ENCODE measurements around the gene FARS2. TPM values are rescaled to one million over a fixed set of nuclear protein-coding genes. Genes with fewer than 3 reads are reported as not detected.

Gene FARS2
- total and polyA plus RNA-seq, 4 donors: 16.6 to 29.0 (median 21.1) TPM

DNA sequence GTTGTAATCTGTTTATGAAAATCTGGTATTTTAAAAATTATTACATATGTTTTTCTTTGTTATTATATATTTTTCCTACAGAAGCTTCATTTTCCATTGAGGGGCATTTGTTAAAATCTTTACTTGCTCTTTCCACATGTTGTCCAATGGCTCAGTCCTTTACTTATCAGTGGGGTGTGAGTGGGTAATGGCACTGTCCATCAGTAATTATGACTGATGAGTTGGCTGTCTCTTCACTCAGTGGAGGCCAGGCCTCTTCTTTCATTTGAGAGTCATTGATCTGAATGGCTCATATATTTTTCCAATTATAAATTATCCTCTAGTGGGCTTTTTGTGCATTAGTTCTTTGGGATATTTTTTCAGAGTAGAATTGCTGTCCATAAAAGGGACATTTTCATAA is 45.7 kb downstream of the FARS2 start:
- Histone ChIP-seq H3K4me3 (ENCODE audit: low read depth, low read length) (no peak overlapping the region), H3K27me3 (ENCODE audit: control insufficient read depth, insufficient read depth, low read length) (no peaks in the 10 kb centered on the region), H3K4me1 (ENCODE audit: control insufficient read depth, insufficient read depth, low read length) (peaks cover 8% of the 10 kb centered on the region), H3K9me3 (ENCODE audit: control insufficient read depth, insufficient read depth, low read length) (no peaks in the 10 kb centered on the region), H3K27ac (ENCODE audit: low read depth, low read length) (no peak overlapping the region), H3K36me3 (ENCODE audit: control insufficient read depth, insufficient read depth, low read length) (no peaks in the 10 kb centered on the region)
- no peak for DNase-seq (ENCODE audit: low read depth in 4 of 6, low spot score in 6 of 6)

DNA sequence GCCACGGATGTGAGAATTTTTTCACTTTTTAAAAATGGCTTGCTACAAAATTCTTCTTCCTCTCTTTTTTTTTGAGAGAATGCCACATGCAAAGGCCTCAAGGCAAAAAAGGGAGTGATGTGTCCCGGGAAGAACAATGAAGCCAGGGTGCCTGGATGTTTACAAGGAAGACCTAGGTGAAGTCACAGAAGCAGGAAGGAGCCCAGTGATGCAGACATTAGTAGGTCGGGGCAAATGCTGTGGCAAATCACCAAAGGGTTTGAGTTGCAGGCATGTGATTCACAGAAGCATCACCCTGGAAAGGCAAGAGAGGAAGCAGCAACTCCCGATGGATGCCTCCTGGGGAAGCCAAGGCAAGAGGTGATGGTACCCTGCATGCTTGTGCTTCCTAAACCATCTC is 46.8 kb downstream of the FARS2 start:
- no peak for DNase-seq (ENCODE audit: low read depth in 4 of 6, low spot score in 6 of 6)
- 63% methylated on average over 2 of the region's 4 CpGs for WGBS (ENCODE audit: insufficient coverage)
- H3K27ac ChIP-seq (ENCODE audit: low read depth, low read length): no peak overlapping the region
- no peaks in the 10 kb centered on the region for H3K36me3 ChIP-seq (ENCODE audit: control insufficient read depth, insufficient read depth, low read length)
- H3K4me1 ChIP-seq (ENCODE audit: control insufficient read depth, insufficient read depth, low read length): peaks cover 8% of the 10 kb centered on the region
- no peaks in the 10 kb centered on the region for H3K9me3 ChIP-seq (ENCODE audit: control insufficient read depth, insufficient read depth, low read length)
- H3K4me3 ChIP-seq (ENCODE audit: low read depth, low read length): no peak overlapping the region
- H3K27me3 ChIP-seq (ENCODE audit: control insufficient read depth, insufficient read depth, low read length): no peaks in the 10 kb centered on the region

DNA sequence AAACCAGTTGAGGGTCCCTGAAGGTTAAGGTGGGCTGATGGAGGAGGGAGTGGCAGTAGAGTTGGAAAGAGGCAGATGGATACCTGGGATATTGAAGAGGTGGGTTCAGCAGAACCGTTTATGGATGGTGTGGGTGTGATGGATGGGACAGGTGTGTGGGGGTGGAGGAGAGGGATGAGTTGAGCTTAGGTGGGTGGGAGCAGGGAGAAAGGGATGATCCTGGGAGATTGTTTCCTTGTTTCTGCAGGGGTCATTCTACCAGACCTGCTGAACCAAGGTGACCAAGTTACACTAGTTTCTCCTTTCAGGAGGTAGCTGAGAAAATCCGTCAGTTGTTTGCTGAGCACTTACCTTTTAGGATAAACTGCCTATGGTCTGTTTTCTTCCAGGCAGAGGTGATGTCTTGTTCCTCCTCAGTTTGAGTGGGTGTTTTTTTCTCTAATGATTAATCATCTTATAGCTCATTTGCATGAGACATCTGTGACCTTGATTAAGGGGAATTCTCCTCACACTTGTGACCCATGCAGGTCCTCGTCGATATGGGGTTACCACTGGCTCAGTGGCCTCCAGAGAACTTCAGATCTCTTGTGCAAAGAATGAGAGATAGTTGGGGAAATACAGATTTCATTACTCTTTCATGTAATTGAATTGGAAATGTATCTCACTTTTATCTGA is 53.0 kb downstream of the FARS2 start:
- Histone ChIP-seq H3K4me1 (ENCODE audit: control insufficient read depth, insufficient read depth, low read length) (no peaks in the 10 kb centered on the region), H3K9me3 (ENCODE audit: control insufficient read depth, insufficient read depth, low read length) (no peaks in the 10 kb centered on the region), H3K36me3 (ENCODE audit: control insufficient read depth, insufficient read depth, low read length) (no peaks in the 10 kb centered on the region), H3K27me3 (ENCODE audit: control insufficient read depth, insufficient read depth, low read length) (no peaks in the 10 kb centered on the region), H3K27ac (ENCODE audit: low read depth, low read length) (no peak overlapping the region), H3K4me3 (ENCODE audit: low read depth, low read length) (no peak overlapping the region)
- 75% methylated on average over 1 of the region's 4 CpGs for WGBS (ENCODE audit: insufficient coverage)
- no peak for DNase-seq (ENCODE audit: low read depth in 4 of 6, low spot score in 6 of 6)

DNA sequence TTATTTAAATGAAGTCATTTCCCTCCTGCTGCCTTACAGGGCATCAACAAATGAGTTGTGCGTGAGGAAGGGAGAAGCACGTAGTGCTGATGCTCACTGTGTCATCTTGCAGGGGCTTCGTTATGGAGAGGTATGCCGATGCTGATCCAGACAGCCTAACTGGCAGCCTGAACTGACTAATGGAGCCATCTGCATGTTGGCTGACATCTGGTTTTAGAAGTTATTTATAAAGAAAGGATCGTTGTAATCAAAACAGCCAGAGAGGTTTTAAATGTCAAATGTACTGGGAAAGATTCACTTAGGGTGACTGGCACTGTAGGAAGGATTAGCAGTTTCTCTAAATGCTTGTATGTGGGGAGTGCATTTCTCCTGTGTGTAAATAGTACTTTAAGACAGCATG is 54.6 kb downstream of the FARS2 start:
- no peaks in the 10 kb centered on the region for H3K9me3 ChIP-seq (ENCODE audit: control insufficient read depth, insufficient read depth, low read length)
- H3K4me1 ChIP-seq (ENCODE audit: control insufficient read depth, insufficient read depth, low read length): no peaks in the 10 kb centered on the region
- no peaks in the 10 kb centered on the region for H3K36me3 ChIP-seq (ENCODE audit: control insufficient read depth, insufficient read depth, low read length)
- H3K4me3 ChIP-seq (ENCODE audit: low read depth, low read length): no peak overlapping the region
- WGBS (ENCODE audit: insufficient coverage): 9% methylated on average over 4 of the region's 5 CpGs
- no peaks in the 10 kb centered on the region for H3K27me3 ChIP-seq (ENCODE audit: control insufficient read depth, insufficient read depth, low read length)
- no peak overlapping the region for H3K27ac ChIP-seq (ENCODE audit: low read depth, low read length)
- peak in 2 of 6 donors; percentile 43 to 85 for DNase-seq (ENCODE audit: low read depth in 4 of 6, low spot score in 6 of 6)

DNA sequence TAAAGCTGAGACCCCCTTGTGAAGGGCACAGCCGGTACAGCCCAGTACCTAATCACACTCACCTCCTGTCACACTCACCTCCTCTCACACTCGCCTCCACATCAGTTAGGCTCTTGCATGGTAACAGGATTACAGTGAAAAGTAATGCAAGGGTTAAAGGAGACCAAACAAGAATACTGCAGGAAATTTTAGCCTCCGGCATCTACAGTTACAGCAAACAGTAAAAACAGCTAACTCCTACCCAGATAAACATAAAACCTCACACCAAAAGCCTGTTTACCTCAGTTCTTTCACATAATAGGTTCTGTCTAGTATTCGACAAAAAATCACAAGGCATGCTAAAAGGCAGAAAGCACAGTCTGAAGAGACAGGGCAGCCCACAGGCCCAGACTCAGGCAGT is 55.6 kb downstream of the FARS2 start:
- no peak overlapping the region for H3K27ac ChIP-seq (ENCODE audit: low read depth, low read length)
- WGBS (ENCODE audit: insufficient coverage): 20% methylated on average over 1 of the region's 4 CpGs

DNA sequence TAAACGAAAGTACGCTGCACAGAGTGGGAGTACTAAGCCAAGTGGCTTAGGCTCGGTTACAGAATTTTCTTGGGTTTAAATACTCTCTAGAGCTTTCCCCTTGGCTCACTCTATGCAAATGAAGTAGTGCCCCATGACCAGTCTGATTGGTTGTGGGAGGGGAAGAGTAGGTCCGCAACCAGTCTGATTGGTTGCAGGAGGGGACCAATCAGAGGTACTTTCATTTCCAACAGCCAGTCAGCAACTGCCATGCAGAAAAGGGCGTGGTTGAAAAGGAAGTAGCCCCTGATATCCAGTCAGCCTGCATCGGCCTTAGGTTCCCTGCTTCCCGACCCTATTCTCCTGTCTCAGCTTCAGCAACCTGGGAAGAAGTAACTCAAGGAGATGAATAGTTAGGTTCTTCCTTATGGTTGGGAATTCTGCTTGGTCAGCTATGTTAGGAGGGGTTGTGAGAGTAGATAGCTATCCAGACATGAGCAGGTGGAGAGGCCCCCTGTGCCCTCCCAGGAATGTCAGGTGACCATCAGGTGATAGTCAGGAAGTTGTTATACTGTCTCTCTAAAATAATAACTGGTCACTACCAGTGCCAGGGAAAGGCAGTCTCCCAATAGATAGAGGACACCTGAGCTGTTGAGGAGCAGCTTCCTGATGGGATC is 57.4 kb downstream of the FARS2 start:
- 100% methylated on average over 4 of the region's 7 CpGs for WGBS (ENCODE audit: insufficient coverage)
- H3K4me3 ChIP-seq (ENCODE audit: low read depth, low read length): no peak overlapping the region
- no peaks in the 10 kb centered on the region for H3K4me1 ChIP-seq (ENCODE audit: control insufficient read depth, insufficient read depth, low read length)
- H3K27ac ChIP-seq (ENCODE audit: low read depth, low read length): no peak overlapping the region
- no peaks in the 10 kb centered on the region for H3K36me3 ChIP-seq (ENCODE audit: control insufficient read depth, insufficient read depth, low read length)
- H3K27me3 ChIP-seq (ENCODE audit: control insufficient read depth, insufficient read depth, low read length): no peaks in the 10 kb centered on the region
- no peaks in the 10 kb centered on the region for H3K9me3 ChIP-seq (ENCODE audit: control insufficient read depth, insufficient read depth, low read length)
- DNase-seq (ENCODE audit: low read depth in 4 of 6, low spot score in 6 of 6): no peak

More for the DNA sequence above, 55.6 kb downstream of the FARS2 start:
- H3K36me3 ChIP-seq (ENCODE audit: control insufficient read depth, insufficient read depth, low read length): no peaks in the 10 kb centered on the region
- no peak overlapping the region for H3K4me3 ChIP-seq (ENCODE audit: low read depth, low read length)
- DNase-seq (ENCODE audit: low read depth in 4 of 6, low spot score in 6 of 6): no peak
- no peaks in the 10 kb centered on the region for H3K27me3 ChIP-seq (ENCODE audit: control insufficient read depth, insufficient read depth, low read length)
- H3K9me3 ChIP-seq (ENCODE audit: control insufficient read depth, insufficient read depth, low read length): no peaks in the 10 kb centered on the region
- no peaks in the 10 kb centered on the region for H3K4me1 ChIP-seq (ENCODE audit: control insufficient read depth, insufficient read depth, low read length)

DNA sequence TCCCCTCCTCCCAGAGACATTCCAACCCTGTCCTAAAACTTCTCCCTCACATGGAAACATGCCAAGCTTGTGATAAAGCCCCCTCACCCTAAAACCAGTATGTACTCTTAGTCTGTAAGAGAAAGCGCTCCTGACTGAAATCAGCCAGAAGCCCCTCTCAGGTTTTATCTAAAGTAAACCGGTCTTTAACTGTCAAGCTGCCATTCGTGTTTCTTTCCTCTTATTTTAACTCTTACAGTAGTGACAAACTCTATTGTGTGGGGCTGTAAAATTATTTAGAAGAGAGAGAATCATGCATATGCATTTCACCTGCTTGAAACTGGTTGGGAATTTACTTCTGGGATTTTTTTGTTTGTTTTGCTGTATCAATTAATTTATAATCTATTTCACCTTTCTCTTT is 62.7 kb downstream of the FARS2 start:
- Histone ChIP-seq H3K36me3 (ENCODE audit: control insufficient read depth, insufficient read depth, low read length) (no peaks in the 10 kb centered on the region), H3K4me3 (ENCODE audit: low read depth, low read length) (no peak overlapping the region), H3K27ac (ENCODE audit: low read depth, low read length) (no peak overlapping the region), H3K9me3 (ENCODE audit: control insufficient read depth, insufficient read depth, low read length) (no peaks in the 10 kb centered on the region), H3K27me3 (ENCODE audit: control insufficient read depth, insufficient read depth, low read length) (no peaks in the 10 kb centered on the region), H3K4me1 (ENCODE audit: control insufficient read depth, insufficient read depth, low read length) (no peaks in the 10 kb centered on the region)
- no peak for DNase-seq (ENCODE audit: low read depth in 4 of 6, low spot score in 6 of 6)
- no CpG with 5 or more reads among the region's 3 CpGs for WGBS (ENCODE audit: insufficient coverage)

DNA sequence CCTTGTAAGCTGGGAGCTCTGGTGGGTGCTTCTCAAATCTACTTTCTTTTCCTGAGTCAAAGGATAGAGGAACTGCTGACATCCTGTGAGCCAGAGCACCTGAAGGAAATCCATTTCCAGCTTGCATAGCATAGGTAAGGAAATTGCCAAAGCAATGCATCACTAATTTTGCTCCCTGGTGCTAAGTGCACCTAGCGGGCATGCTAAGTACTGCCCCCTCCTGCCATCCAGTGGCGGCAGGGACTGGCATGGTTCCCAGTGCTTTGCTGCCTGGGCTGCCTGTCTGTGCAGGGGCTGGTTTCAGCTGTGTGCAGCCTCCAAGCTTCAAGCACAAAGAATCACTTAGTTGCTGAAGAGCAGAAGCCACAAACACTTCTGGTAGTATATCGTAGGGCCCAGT is 63.9 kb downstream of the FARS2 start:
- H3K27me3 ChIP-seq (ENCODE audit: control insufficient read depth, insufficient read depth, low read length): no peaks in the 10 kb centered on the region
- DNase-seq (ENCODE audit: low read depth in 4 of 6, low spot score in 6 of 6): no peak
- no peak overlapping the region for H3K4me3 ChIP-seq (ENCODE audit: low read depth, low read length)
- no peaks in the 10 kb centered on the region for H3K4me1 ChIP-seq (ENCODE audit: control insufficient read depth, insufficient read depth, low read length)
- no peaks in the 10 kb centered on the region for H3K36me3 ChIP-seq (ENCODE audit: control insufficient read depth, insufficient read depth, low read length)
- H3K27ac ChIP-seq (ENCODE audit: low read depth, low read length): no peak overlapping the region
- 79% methylated on average over 2 of the region's 3 CpGs for WGBS (ENCODE audit: insufficient coverage)
- no peaks in the 10 kb centered on the region for H3K9me3 ChIP-seq (ENCODE audit: control insufficient read depth, insufficient read depth, low read length)

DNA sequence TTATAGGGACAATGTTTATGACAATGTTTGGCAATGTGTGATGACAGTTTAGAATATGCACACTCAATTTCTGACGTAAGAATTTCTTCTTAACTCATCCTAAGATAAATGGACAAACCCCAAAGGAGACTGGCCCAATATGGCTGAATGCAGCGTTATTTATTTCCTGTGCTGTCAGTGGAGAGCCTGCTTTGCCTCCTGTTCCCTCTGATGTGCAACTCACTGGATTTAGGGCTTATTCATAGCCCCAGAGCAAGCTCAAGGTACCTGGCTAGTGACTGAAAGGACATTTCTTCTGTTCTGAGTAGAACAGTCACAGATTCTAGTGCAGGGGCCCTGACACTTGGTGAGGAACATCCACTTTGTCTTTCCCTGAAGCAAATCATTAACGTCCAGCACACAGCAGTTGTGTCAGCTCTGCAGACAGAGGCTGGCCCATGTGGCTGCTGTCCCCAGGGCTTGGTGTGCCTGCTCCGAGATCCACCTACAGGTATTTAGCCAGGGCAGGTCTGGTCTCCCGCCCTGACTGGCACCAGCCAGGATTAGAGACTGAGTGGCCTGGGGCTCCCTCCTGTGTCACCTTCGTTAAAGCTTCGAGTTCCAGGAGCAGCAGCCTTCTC is 64.8 kb downstream of the FARS2 start:
- Histone ChIP-seq H3K4me1 (ENCODE audit: control insufficient read depth, insufficient read depth, low read length) (no peaks in the 10 kb centered on the region), H3K4me3 (ENCODE audit: low read depth, low read length) (no peak overlapping the region), H3K36me3 (ENCODE audit: control insufficient read depth, insufficient read depth, low read length) (no peaks in the 10 kb centered on the region), H3K27ac (ENCODE audit: low read depth, low read length) (no peak overlapping the region), H3K9me3 (ENCODE audit: control insufficient read depth, insufficient read depth, low read length) (no peaks in the 10 kb centered on the region), H3K27me3 (ENCODE audit: control insufficient read depth, insufficient read depth, low read length) (no peaks in the 10 kb centered on the region)
- WGBS (ENCODE audit: insufficient coverage): 94% methylated on average over 5 of the region's 7 CpGs
- no peak for DNase-seq (ENCODE audit: low read depth in 4 of 6, low spot score in 6 of 6)

DNA sequence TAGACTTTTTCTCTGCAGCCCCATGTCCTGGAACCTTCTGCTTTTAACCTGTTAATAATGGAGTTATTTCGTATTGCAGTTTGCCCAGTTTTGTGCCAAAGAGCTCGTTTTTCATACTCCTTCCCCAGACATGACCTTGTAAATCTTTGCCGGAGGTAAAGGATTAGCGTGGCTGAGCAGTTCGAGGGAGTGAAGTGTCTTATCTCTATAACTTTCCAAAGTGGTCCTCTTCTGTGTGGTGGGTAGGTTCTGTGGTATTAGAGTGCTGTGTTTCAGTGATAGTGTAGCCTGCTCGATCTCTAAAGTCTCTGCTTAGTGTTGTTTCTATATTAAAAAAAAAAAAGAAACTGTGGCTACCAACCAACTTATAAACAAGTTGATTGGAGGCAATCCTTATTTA is 67.5 kb downstream of the FARS2 start:
- Histone ChIP-seq H3K9me3 (ENCODE audit: control insufficient read depth, insufficient read depth, low read length) (no peaks in the 10 kb centered on the region), H3K4me1 (ENCODE audit: control insufficient read depth, insufficient read depth, low read length) (no peaks in the 10 kb centered on the region), H3K27ac (ENCODE audit: low read depth, low read length) (no peak overlapping the region), H3K27me3 (ENCODE audit: control insufficient read depth, insufficient read depth, low read length) (no peaks in the 10 kb centered on the region), H3K4me3 (ENCODE audit: low read depth, low read length) (no peak overlapping the region), H3K36me3 (ENCODE audit: control insufficient read depth, insufficient read depth, low read length) (no peaks in the 10 kb centered on the region)
- 100% methylated on average over 1 of the region's 6 CpGs for WGBS (ENCODE audit: insufficient coverage)
- DNase-seq (ENCODE audit: low read depth in 4 of 6, low spot score in 6 of 6): no peak
